ENCODE results near the gene PDE7B.

PDE7B gene

DNA sequence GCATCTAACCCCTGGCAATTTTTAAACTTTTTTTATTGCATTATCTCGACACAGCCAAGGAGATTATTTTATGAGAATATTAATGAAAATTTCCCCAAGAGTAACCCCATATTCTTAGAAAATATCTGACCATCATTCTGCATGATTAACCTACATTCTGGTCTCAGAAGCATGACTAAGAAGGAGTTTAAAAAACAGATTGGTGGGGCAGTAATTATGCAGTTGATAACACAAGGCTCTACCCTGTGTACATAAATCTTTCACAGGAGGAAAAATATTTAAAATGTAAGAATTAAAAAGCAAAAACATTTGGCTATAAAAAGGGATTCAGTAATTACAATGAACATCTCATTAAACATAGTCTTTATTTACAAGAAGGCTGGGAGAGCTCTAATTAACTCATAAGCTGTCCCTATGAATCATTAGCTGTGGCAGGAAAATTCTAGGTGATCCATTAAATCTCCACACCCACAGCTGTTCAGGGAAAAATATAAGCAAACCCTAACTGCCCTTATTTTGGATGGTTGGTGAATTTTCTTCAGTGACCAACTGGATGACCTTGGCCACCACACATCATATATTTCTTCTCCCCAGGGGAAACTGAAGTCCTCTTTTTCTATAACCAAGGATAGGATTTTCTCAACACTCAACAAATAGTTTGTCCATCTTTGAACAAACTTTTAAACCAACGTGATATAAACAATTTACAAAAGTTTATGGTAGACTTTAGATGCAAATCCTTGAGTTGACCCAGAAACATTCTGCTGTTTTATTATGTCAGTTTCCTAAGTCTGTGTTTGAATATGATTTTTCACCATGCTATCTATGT lies 59.5 kb downstream of the PDE7B start:
- no peak overlapping the region for H3K4me3 ChIP-seq (ENCODE audit: low read length)
- no peak for DNase-seq (ENCODE audit: low read depth, low spot score)

DNA sequence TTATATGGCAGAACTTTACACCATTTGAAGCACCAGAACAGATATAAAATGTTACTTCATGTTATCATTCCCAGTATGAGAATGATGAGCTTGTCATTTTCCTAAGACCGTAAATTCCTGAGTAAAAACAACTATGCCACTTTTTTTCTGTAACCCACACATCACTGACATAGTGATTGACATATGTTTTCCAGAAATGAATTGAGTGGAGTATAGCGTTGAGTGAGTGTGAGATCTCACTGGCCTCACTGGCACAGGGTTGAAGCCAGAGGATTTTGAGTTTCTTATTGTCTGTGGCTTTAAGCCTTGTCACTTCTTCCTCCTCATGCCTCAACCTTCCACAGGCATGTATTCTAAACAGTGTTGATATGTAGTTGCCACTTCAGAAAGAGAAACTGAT lies 62.3 kb downstream of the PDE7B start:
- DNase-seq (ENCODE audit: low read depth, low spot score): no peak
- H3K4me3 ChIP-seq (ENCODE audit: low read length): no peak overlapping the region

DNA sequence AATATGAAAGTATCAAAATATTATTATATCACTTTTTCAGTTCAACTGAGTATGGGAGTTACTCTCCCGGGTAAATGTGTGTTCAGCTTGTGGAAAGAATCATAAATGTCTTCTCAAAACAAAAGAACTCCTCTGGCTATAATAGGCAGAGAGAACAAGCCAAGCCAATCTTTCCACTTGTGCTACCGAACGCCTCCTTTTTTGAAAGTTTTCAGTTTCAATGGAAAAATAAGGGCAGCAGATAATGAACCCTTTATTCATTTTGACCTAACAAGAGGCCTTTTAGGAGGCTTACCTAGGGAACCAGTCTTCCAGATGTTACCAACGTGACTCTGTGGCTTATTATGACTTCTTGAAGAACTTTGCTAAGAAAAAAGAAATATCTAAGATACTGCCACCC lies 67.5 kb downstream of the PDE7B start:
- DNase-seq (ENCODE audit: low read depth, low spot score): no peak
- H3K4me3 ChIP-seq (ENCODE audit: low read length): no peak overlapping the region

DNA sequence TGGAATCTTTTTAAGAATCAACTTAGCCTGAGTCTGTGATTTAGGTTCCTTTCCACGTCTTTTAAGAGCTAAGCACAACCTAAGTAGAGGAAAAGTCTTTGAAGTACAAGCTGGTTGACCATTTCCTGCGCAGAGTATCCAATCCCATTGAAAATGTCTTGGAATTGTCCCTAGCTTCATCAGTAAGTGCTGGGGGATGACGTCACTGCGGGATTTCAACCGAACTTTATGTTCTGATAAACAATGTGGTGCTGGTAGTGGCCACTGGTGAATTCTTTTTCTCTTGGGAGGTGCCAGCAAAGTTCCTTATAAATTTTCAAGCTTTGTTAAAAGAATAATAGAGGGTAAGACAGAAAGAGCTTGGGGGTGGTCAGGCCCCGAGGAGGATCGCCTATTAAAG lies 69.2 kb downstream of the PDE7B start:
- H3K4me3 ChIP-seq (ENCODE audit: low read length): no peak overlapping the region
- DNase-seq (ENCODE audit: low read depth, low spot score): no peak

DNA sequence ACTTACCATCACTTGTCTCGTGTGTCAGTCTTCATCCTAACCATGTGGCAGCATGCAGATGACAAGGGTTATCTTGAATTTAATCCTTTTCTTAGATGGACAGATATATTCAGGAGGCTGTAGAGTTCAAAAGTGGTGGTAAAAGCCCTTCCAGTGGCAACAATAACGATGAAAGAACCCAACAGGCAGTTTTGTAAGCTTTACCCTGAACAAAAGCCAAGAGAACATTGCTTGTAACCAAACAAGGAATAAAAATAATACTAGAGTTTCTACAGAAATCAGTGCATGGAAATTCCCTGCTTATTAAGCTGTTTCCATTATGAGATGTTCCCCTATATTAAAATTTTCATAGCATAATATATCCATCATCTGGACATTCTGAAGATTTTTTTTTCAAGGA lies 69.7 kb downstream of the PDE7B start:
- no peak for DNase-seq (ENCODE audit: low read depth, low spot score)

DNA sequence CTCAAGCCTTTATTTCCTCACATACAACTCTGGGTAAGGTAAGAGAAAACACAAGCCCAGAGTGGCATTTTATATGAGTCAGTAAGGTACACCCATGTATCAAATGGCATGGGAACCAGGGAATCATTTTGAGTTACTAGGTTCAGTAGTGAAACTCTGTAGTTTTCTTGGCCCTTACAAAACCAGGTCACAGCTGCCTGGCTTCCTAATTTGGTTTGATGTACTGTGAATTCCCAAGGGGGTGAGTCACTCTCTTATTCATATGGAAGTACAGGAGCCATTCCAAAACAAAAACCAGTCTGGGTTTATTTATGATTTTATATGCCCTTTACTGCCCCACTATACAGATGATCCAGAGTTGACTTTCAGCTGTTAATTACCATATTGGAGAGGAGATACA lies 70.7 kb downstream of the PDE7B start:
- no peak for DNase-seq (ENCODE audit: low read depth, low spot score)
- H3K4me3 ChIP-seq (ENCODE audit: low read length): no peak overlapping the region

More for the DNA sequence above, 69.7 kb downstream of the PDE7B start:
- no peak overlapping the region for H3K4me3 ChIP-seq (ENCODE audit: low read length)

DNA sequence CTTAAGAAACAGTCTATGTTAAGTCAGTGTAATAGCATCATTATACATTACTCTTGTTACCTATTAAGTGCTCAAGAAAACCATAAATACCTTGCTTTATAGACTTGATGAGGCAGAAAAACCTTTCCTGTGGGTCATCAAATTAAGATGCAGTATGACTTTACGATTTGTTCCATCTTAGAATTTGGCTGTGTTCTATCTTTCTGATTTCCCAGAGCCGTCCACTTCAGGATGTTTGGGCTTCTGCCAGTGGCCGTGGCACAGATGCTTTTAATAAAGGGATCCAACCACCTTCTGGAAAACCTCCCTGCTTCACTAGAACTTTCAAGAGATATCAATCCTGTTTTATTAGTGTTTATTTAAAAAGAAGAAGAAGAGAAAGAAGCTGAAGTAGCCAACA lies 71.2 kb downstream of the PDE7B start:
- DNase-seq (ENCODE audit: low read depth, low spot score): no peak
- H3K4me3 ChIP-seq (ENCODE audit: low read length): no peak overlapping the region

DNA sequence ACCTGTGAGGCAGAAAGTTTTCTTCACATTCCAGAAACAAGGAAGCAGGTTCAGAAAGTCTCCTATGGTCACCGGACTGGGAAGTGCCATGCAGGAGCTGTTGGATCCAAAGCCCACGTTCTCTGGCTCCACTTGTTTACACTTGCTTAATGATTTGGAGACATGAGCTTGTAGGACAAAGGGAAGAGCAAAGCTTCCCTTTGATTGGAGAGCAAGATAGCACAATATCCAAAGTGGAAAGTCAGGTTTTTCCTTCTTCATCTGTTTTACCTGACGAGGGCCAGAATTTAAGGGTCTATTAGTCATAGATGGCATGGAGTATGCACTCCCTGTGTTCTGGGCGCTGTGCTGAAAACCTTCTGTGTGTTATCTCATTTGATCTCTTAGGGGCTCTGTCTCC lies 81.2 kb downstream of the PDE7B start:
- no peak overlapping the region for H3K4me3 ChIP-seq (ENCODE audit: low read length)
- no peak for DNase-seq (ENCODE audit: low read depth, low spot score)

DNA sequence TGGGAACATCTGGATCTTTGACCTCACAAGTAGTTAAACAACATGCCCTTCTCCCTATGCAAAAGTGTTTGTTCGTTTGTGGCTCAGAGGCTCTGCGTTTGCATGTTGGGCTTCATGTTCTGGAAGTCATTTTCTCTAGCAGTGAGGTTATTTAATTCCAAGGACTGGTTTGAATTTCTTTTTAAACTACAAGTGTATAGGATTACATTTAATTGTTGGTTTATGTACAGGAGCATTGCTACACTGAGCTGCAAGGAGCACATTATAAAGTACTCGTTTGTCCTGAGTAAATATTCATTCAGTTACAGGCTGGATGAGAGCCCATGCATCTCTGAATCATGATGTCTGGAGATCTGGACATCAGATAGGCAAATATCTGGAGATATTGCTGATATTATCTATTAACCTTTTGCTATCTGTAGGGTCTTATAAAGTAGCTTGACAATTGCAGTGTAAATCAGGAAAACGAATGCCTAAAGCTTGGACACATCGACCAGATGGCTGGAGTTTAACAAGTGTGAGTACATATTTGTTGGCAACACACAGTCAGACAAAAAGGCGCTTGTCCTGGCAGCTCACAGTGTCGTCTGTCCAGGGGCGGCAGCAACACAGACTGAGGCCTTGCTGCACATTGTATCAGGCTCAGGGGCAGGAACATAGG lies 84.6 kb downstream of the PDE7B start:
- DNase-seq (ENCODE audit: low read depth, low spot score): no peak
- H3K4me3 ChIP-seq (ENCODE audit: low read length): no peak overlapping the region

DNA sequence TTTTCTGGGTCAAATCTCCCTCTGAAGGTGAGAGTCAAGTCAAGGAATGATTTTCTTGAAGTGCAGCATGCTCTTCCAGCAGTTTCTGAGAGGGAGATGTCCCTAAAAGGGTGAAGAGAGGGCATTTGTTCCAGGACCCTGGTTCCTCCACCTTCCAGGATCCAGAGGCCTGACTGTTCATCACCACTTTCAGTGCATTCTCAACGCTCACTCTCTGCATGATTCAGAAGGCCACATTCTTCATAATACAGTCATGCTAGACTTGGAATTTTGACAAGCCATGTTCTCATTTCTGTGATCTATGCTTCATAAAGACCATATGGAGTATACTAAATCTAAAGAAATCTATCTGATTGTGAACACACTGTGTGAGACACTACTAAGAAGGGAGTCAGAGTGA lies 85.1 kb downstream of the PDE7B start:
- DNase-seq (ENCODE audit: low read depth, low spot score): no peak
- no peak overlapping the region for H3K4me3 ChIP-seq (ENCODE audit: low read length)

DNA sequence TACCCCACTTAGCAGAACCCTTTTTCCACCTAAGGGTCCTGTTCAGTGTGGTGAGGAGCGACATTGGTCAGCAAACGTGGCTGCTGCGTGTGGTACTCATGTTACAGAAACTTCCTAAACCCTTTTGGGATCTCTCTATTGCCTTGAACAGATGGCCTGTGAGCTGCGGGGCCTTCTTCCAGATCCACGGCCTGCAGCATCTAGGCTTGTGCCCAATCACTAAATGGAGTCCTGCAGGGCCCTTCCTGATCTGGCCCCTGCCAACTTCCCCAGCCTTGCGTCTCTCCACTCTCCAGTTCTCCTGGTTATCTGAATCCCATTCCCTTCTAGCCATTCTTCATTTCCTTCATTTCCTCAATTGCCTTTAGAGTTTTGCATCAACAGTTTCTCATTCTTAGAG lies 85.6 kb downstream of the PDE7B start:
- DNase-seq (ENCODE audit: low read depth, low spot score): no peak
- H3K4me3 ChIP-seq (ENCODE audit: low read length): no peak overlapping the region

DNA sequence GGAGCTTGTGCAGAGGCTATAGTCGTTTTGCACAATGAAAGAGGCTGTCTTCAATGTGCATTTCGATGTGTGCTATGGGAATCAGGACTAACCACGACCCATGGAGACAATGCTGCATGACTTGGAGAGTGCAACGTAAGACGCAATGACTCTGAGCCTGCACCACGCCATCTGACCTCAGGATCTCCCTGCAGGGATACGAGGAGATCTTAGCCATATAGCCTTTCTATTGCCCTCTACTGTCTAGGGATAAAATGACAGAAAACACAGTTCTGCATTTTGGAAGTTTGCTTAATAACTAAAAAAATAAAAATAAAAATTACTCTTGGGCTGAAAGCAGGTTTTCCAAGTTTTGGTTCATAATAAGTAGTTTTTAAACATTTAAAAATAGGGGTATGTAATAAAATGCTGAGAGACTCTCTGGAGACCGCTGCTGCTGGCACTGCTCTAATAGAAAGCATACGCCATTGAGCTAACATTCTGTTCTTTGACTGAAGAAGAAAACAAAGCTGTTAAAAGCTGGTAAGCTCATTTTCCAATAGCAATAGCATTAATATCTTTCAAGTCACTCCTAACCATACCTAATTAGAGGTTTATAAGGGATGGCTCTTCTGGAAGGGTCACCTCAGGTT lies 87.2 kb downstream of the PDE7B start:
- no peak overlapping the region for H3K4me3 ChIP-seq (ENCODE audit: low read length)
- no peak for DNase-seq (ENCODE audit: low read depth, low spot score)

DNA sequence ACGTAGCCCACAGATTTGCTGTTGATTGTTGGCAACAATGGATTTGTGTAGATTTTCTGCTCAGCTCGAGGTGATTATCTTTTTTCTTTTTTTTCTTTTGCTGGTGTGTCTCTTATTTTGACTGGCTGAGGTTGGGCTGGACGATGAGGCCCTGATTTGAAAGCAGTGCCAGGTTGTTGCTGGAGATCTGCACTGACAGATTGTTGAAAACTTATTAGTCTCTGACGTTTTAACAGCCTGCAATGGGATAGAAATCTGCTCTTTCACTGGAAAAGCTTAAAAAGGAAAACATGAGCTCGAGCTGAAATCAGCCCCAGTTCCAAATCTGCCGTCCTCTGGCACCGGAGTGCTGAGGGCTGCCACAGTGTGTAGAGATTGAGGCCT lies 87.7 kb downstream of the PDE7B start:
- no peak for DNase-seq (ENCODE audit: low read depth, low spot score)
- H3K4me3 ChIP-seq (ENCODE audit: low read length): no peak overlapping the region

DNA sequence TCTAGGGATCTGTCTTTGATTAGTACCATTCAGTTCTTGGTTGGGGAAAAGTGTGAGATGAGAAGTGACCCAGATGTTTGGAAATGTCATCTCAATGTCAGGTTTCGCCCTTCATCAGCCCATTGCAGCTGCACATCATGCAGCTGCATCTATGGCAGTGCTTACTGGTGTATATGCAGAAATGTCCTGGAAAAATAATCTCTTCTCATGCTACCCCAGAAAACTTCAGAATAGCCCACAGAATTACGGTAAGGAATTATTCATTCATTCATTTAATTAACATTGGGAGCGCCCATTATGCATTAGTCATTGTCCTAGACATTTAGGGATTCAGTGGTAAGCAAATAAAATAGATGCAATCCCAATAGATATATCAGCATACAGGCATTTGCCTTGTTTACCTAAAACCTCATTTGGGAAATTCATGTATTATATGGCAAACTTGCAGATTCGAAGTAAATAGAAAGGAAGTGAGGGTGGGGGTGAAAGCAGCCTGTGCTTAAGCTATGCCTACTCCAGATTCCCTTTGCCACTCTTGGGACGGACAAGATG lies 89.2 kb downstream of the PDE7B start:
- DNase-seq (ENCODE audit: low read depth, low spot score): no peak
- no peak overlapping the region for H3K4me3 ChIP-seq (ENCODE audit: low read length)

DNA sequence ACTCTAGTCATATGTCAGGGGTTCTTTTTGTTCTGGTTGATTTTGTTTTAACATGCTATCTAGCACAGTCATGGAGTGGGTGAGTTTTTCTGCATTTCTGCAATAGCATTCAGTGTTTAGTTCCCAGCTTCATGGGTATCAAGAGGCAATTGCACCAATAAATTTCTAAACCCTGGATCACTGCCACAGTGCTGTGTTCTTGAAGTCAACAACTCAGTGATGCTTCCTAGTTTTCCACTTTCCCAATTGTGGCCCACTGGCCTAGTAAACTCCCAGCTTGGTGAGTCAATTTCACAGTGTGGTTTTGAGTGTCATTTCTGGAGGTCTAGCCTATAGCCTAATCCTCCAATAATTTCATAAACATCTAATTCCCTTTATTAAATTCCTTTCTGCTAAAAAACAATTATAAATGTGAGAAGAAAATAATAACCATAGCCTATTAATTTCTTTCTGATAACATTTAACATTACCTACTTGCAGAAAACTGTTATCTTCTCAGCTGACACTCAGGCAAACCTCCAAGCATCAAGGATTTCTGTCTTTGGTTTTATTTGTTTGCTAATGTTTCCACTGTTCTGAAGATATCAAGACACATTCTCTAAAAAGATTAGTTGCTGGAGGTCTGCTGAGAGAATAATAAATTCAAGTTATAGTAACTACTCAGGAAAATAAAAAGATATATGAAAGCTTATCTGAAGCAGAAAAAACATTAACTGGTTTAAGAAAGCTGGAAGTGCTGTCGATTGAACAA lies 89.9 kb downstream of the PDE7B start:
- no peak for DNase-seq (ENCODE audit: low read depth, low spot score)
- H3K4me3 ChIP-seq (ENCODE audit: low read length): no peak overlapping the region

DNA sequence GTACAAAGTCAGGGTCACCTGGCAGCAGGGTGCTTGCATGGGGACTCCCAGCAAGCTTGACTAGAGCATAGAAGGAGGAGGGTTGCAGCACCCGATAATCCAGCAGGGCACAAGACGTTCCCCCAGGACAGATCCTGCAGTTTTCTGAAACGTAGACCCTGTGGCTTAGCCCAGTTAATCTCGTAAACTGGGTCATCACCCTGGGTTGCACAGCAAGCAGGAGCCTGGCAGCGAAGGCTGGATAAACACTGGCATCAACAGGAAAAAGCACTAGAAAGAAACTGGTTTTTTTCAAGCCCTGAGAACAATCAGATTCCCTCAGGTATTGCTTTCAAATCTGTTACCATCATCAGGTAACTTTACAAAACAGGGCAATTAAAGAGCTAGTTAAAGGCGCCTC lies 92.6 kb downstream of the PDE7B start:
- no peak overlapping the region for H3K4me3 ChIP-seq (ENCODE audit: low read length)

DNA sequence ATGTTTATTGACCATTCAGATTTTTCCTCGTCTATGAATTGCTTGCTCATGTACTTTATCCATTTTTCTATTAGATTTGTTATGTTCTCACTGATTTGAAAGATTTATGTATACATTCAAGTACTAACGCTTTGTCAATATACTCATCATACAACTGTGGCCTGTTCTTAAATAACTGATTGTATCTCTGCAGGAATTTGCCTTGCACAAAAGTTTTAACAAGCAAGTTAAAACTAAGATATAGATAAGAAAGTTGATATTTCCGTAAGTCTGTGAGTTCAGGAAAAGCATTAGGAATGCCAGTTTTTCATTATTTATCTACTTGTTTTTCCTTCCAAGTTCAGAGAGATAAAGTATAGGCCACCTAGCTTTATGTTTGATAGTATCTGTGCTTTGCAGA lies 95.2 kb downstream of the PDE7B start:
- no peak overlapping the region for H3K4me3 ChIP-seq (ENCODE audit: low read length)
- DNase-seq (ENCODE audit: low read depth, low spot score): no peak

More for the DNA sequence above, 92.6 kb downstream of the PDE7B start:
- no peak for DNase-seq (ENCODE audit: low read depth, low spot score)

DNA sequence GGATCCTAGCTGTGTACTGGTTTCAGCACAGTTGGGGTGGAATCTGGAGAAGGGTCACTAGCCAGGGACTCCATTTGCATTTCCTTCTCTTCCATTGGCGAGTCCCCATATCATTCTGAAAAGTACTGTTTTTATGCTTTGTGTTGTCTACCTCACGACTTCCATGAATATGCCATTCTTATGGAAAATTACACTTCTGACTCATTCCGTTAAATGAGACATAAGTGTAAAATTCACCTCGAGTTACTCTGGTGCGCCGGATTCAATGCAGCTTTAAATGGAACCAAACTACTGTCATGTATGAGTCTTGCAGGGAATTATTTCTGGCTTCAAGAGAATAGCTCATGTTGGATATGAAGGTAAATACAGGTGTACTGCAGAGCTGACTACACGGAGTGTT lies 99.2 kb downstream of the PDE7B start:
- DNase-seq (ENCODE audit: low read depth, low spot score): no peak
- H3K4me3 ChIP-seq (ENCODE audit: low read length): no peak overlapping the region

DNA sequence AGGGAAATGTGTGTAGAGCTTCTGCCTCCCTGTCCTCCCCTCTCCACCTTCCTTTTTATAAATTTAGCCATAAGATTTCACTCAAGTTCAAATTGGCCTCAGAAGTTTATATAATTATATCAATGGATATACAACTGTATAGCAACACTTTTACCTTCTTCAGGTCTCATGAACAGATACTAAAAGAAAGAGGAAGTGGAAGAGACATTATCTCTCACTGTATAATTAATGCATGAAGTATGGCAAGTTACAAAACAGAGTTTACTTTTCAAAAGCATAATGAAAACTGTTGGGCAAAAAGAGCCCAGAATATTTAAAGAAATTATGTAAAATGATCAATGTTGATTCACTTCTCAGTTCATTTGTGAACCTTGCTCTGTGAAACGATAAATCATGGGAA lies 99.7 kb downstream of the PDE7B start:
- H3K4me3 ChIP-seq (ENCODE audit: low read length): no peak overlapping the region
- no peak for DNase-seq (ENCODE audit: low read depth, low spot score)

DNA sequence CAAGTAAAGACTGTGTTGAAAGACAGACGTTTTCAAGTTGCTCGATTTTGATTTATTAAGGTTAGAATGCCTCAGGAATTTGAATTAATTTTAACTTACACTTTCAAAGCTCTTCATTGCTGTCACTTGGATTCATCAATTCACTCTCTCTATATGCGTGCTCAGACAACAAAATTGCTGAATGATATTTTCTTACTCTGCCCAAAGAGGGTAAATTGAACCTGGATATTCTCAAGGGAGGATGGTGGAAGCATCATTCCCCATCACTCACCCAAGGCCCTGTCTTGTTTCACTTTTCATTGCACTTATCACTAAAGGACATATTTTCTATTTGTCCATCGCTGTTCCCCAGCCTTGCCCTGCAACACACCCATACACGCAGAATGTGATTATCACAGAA lies 102.3 kb downstream of the PDE7B start:
- DNase-seq (ENCODE audit: low read depth, low spot score): no peak
- H3K4me3 ChIP-seq (ENCODE audit: low read length): no peak overlapping the region
